Fibroblast of skin of scalp (primary cell): ENCODE data around the gene MIA. TPM values are rescaled to one million over a fixed set of nuclear protein-coding genes. Genes with fewer than 3 reads are reported as not detected.
"Not testable (repeated sequence)": the region's sequence is repeated elsewhere in the genome, so short reads cannot be mapped to it uniquely, and the experiment has no call there.

ENCODE experiments used
- DNase-seq: peaks from one replicate; pipeline ENCODE4 v3.0.0-alpha.2; 2013
- polyA plus RNA-seq, 2 experiments: library from polyadenylated mRNA; unstranded; fragments of 120-200 nt; gene quantifications; one replicate each; pipeline ENCODE4 v1.2.1, GENCODE V29; 2013; ENCODE audit not compliant: insufficient read length in 2 of 2

The MIA gene
- not detected for polyA plus RNA-seq (2013, experiment 1 of 2; ENCODE audit: insufficient read length)
- not detected for polyA plus RNA-seq (2013, experiment 2 of 2; ENCODE audit: insufficient read length)

DNA sequence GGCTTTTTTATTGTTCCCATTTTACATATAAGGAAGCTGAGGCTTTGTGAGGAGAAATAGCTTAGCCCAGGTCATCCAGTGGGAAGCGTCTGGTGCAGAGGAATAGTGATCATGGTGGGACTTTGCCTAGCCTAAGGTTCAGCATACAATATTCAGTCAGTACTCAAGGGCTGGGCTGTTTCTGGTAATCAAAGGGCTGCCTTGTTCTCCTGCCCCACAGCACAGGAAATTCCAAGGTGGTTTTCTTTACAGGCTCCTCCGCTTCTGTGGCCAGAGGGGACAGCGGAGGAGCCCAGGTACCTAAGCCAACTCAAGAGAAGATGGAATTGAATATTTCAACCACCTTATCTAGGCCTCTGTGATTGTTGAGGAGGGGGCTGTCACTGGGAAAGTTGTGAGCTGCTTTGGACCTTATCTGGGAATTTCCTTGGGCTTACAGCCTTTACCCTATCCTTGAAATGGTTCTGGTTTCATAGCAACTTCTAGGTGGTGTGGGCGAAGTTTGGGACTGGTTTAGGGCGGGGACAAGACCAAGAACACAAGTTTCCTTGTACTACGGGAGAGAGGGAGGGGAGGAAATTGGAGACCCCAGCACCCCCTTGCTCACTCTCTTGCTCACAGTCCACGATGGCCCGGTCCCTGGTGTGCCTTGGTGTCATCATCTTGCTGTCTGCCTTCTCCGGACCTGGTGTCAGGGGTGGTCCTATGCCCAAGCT lies at the start of gene MIA:
TSS of gene MIA (plus strand) at position 606 of the 716 bp plus-strand sequence. CDS start at position 628, 22 bp downstream.
- no peak for DNase-seq

DNA sequence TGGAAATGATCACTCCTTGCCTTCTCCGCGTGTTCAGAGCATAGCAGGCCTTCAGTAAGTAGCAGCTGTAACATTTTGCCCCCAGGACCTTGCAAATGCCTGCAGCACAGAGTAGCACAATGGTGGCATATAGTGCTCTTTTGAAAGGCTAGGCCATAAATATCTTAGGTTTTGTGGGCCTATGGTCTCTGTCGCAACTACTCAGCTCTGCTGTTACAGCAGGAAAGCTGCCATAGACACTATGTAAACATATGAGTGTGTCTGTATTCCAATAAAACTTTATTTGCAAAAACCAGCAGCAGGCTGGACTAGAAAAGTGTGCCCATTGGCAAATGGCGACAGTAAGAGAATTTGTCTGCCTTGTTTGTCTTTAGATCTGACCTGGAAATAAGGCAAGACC lies 49.0 kb upstream of the MIA start:
- DNase-seq, result no peak

DNA sequence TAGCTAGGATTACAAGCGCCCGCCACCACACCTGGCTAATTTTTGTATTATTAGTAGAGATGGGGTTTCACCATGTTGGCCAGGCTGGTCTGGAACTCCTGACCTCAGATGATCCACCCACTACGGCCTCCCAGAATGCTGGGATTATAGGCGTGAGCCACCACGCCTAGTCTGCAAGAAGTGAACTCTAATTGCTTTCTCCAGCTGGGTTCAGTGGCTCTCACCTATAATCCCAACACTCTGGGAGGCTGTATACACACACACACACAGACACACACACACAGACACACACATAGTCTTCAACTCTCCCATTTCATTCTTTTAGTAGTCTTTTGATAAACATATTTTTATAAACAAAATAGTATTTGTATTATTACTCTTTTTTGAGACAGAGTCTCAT lies 45.3 kb upstream of the MIA start:
- not testable (repeated sequence) for DNase-seq

DNA sequence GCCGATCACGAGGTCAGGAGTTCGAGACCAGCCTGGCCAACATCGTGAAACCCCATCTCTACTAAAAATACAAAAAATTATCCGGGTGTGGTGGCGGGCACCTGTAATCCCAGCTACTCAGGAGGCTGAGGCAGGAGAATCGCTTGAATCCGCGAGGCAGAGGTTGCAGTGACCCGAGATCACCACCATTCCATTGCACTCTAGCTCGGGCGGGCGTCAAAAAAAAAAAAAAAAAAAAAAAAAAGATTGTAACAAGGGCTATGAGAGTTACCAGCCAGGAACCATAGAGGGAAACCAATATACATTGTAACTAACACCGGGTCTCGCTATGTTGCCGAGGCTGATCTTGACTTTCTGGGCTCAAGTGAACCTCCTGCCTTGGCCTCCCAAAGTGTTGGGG lies 43.0 kb upstream of the MIA start:
- not testable (repeated sequence) for DNase-seq

DNA sequence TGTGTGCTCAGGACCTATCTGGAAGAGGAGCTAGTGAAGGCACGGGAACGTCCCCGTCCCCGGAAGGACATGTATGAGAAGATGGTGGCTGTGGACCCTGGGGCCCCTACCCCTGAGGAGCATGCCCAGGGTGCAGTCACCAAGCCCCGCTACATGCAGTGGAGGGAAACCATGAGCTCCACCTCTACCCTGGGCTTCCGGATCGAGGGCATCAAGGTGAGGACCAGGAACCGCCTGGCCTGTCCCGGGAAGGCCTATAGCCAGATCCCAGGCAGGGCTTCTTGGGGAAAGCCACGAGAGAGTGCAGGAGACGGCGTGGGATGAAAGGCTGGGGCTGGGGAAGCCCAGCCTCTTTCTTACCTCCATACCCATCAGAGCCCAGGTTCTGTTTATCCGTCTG lies 42.2 kb upstream of the MIA start:
- DNase-seq, result no peak

DNA sequence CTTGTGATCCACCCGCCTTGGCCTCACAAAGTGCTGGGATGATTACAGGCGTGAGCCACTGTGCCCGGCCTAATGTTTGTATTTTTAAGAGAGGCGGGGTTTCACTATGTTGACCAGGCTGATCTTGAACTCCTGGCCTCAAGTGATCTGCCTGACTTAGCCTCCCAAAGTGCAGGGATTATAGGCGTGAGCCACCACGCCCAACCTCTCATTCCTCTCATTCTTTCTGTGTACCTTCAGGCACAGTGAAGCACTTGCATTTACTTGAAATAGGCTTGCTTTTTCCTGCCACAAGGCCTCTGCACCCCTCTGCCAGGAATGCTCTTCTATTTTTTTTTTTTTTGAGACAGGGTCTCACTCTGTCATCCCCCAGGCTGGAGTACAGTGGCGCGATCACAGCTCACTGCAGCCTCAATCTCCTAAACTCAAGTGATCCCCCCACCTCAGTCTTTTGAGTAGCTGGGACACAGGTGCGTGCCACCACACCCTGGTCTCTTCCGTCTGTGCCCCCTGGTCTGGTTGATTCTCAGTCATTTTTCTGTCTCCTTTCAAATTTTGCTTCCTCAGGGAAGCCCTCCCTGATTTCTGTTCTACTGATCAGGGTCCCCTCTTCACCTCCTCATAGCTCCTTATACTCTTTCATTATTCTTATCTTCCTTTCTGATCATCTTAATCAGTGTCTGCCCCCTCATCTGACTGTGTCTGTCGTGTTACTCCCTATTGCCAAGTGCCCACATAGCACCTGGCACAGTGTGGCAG lies 40.1 kb upstream of the MIA start:
- no peak for DNase-seq

DNA sequence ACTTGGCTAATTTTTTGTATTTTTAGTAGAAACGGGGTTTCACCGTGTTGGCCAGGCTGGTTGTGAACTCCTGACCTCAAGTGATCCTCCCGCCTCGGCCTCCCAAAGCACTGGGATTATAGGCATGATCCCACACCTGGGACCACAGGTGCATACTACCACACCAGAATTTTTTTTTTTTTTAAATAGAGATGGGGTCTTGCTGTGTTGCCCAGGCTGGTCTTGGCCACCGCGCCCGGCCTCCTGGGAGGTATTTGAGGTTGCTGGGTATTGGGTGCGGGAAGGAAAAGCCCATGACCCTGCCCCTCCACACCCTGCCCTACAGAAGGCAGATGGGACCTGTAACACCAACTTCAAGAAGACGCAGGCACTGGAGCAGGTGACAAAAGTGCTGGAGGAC lies 38.7 kb upstream of the MIA start:
- no peak for DNase-seq

DNA sequence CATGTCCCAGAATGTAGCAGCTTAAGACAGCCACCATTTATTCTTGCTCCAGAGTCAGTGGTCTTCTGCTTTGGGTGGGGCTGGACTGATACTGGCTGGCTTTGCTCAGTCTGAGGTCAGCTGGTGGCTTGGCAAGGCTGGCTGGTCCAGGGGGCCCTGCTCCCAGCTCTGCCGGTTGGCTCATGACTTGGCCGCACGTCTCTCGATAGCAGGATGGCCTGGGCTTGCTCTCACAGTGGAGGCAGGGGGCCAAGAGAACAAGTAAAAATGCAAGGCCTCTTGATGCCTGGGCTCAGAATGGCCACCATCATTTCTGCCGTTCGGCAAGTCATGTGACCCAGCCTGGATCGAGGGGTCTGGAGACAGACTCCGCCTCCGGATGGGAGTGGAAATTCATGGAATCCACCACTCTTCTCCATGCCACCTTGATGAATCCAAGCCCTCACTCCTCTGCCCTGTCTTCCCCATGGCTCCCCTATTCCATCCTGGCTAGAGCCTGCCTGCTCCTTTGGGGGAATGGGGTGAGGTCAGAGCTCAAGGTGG lies 38.1 kb upstream of the MIA start:
- DNase-seq, result no peak

DNA sequence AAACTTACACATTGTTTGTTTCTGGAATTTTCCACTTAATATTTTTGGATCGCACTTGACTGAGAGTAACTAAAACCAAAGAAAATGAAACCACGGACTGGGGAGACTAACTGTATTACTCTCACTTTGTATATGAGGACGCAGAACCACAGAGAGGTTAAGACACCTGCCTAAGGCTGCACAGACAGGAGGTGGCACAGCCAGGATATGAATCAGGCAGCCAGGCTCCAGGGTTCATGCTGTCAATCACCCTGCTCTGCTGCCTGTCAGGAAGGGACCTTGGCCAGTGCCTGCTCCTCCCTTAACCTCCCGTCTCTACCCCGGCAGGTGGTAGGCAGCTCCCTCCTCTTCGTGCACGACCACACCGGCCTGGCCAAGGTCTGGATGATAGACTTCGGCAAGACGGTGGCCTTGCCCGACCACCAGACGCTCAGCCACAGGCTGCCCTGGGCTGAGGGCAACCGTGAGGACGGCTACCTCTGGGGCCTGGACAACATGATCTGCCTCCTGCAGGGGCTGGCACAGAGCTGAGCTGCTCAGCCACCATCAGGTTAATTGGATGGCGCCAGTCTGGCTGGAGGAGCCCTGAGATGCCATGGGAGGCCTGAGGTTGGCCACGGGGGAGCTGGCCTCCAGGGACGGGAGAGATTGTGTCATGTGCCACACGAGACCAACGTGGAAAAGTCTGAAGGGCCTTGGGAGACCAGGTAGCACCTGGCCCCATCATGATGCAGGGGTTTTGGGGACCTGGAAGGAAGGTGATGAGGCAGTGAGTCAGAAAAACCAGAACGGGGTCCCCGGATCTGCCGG lies 36.1 kb upstream of the MIA start:
- no peak for DNase-seq

DNA sequence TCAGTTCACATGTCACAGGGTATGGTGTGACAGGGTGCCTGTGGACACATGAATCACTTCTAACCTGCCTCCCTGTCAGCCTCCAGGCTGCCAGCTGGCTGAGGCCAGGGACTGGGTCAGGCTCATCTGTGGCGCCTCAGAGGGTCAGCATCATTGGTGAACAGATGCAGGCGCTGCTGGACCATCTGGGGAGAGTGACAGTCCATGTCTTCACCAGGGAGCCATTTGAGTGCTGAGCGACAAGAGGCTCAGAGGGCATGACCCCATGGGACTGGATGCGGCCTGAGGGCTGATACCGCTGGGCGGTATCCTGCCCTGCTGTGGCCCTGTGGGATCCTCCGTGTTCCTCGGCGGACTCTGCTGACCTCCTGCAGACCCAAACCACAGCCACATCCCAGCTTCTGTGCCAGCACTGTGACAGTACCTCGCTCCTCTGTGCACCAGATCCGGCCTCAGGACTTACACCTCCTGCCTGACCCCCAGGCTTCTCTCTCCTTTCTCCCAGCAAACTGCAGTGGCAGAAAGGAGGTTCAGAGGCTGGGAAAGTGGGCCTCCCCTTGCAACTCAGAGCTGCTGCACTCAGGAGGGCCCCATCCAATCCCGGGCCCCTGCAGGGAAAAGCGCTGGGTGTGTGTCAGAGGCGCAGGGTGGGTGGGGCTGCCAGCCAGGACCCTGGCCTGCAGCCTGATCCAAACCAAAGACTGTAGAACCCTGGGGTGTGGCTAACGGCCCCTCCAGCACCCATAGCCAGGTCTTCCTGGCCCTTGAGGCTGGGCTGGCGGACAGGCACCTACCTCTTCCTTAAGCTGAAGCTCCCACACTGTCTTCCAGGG lies 35.2 kb upstream of the MIA start:
- no peak for DNase-seq

DNA sequence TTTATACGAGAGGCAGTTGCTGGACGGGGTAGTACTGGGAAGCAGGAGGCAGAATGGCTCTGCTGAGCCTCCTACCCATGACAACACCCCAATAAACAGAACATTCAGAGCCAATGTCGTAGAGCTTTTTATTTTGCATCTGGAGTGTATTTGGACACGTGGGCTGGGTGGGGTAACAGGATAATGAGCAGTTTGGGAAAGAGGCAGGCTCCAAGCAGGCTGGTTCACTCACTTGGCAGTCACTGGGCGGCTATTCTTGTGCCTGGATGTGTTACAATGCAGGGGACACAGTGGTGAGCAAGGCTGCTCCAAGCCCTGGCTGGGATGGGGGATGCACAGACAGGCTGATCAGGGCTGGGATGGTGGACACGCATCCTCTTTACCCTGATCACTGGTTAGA lies 34.6 kb upstream of the MIA start:
- DNase-seq, result no peak

DNA sequence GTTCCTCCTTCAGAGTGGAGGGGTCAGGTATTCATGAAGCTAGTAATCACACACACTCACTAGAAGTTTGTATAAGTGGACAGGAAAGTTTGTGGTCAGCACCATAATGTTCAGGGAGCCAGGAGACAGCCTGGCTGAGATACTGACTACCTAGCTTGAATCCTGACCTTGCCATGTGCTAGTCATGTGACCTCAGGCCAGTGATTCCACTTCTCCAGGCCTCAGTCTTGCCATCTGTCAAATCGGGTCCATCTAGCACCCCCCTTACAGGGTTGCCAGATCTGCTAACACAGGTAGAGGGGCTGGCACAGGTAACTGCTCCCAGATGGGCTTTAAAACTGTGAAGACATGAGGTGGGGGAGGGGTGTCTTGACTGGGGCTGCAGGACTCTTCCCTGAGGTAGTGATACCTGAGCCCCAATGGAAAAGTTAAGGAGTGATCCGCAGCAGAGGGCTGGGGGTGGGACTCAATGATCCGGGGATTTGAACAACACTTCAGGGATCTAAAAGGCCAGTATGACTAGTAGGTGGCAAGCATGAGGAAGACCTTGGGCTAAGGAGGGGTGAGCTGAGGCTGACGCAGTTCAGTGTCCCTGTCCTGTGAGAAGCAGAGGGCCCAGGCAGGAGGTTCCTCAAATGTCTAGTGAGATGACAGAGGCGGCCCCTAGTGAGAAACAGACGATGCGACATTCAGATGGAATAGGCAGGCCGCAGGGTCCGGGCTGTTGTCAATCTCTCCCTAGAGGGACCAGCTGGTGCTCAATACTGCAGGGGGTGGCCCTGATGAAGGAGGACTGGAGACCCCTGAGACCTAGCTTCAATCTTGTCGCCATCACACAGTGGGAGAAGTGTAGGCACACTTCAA lies 33.6 kb upstream of the MIA start:
- no peak for DNase-seq

DNA sequence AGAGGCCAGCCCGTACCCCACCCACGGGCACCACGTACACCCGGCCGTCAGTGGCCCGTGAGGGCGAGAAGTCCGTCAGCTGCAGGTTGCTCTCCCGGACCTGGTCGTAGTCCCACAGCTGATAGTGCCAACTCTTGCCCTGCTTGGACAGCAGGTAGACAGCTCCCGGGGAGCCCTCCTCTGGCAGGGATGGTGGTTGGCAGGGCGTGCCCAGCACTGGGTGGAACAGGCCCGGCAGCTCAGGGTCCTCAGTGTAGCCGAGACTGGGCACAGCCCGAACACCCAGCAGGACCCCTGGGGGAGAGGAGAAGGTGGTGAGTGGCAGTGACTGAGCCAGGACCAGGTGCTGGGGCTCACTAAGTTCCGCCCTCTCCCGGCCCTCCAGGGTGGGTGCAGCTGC lies 32.8 kb upstream of the MIA start:
- no peak for DNase-seq

DNA sequence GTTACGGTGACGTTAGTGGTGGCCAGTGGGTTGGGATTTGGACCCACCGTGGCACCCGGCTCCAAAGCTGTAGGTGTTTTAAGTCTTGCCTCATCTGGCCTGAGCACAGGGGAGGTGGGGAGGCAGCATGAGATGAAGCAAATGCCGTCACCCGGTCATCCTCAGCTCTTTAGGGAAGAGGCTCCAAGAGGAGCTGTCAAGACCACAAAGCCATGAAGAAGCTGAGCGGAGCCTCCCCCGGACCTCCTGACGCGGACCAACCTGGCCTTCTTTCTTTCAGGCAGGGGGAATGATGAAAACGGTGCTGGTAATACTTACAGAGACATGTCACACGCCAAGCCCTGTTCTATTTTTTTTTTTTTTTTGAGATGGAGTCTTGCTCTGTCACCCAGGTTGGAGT lies 32.4 kb upstream of the MIA start:
- DNase-seq, result no peak

DNA sequence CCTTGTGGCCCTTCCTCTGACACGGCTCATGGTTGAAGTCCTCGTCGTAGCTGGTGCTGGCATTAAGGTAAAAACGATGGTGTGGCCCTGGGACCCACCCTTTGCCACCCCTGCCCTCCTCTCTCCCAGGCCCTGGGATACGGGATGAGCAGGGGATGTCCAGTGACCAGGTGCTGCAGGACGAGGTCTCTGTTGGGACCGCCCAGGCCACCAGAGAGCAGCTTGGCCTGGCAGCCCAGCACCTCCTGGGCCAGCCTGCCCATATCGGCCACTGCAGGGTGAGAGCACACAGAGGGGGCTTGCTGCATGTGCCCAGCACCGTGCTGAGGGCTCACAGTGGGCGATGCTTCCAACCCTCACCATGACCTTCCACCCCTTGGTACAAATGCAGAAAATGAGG lies 31.4 kb upstream of the MIA start:
- no peak for DNase-seq

DNA sequence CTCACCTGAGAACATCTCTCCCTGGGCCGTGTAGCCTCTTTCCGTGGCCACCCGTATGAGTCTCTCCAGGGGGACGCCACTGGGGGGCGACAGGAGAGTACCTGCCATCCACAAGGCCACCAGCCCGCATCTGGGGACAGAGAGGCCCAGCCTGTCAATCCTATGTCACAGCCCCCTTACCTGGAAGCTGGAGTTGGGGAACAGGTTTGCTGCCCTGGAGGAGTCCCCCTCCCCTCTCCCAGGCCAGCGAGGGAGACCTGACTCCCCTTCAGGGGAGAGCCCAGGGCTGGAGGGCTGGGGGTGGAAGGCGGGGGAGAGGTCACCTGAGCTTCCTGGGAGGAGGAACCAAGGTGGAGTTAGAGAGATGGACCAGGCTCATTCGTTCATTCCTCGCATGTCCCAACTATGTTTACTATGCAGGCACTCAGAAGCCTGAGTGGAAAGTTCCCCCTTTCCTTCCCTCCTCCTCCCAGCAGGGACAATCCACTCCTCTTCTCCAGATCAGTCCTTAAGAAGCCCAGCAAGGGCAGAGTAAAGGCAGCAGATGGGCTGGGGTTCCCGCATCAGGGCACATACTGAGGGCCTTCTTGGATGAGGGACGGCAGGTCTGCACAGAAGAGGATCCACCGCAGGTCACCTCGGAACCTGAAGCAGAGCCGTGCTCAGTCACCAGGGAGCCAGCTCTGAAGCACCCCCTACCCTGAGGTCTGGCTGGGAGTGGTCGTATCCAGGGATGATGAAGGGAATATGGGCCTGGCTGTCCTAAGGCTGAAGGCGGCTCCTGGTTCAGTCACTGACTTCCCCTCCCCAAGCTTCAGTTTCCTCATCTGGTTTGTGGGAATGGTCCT lies 30.5 kb upstream of the MIA start:
- peak; percentile 20 for DNase-seq

DNA sequence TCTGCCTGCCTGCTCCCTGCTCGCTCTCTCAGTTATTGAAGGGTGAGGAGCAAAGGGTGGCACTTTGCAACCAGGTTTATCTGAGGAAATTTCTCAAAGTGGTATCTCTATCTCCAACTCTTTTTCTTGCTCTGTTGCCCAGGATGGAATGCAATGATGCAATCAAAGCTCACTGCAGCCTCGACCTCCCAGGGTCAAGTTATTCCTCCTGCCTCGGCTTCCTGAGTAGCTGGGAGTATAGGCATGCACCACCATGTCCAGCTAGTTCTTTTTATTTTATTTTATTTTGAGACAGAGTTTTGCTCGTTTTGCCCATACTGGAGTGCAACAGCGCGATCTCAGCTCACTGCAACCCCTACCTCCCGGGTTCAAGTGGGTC lies 29.9 kb upstream of the MIA start:
- DNase-seq, result peak; percentile 73

DNA sequence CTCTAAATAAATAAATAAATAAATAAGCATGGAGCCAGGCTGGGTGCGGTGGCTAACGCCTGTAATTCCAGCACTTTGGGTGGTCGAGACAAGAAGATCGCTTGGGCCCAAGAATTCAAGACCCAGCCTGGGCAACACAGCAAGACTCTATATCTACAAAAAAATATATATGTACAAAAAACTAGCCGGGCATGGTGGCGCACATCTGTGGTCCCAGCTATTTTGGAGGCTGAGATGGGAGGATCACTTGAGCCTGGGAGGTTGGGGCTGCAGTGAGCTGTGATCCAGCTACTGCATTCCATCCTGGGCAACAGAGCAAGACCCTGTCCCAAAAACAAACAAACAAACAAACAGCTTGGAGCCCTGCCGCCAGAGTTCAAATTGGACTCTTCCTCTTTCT lies 27.8 kb upstream of the MIA start:
- no peak for DNase-seq

DNA sequence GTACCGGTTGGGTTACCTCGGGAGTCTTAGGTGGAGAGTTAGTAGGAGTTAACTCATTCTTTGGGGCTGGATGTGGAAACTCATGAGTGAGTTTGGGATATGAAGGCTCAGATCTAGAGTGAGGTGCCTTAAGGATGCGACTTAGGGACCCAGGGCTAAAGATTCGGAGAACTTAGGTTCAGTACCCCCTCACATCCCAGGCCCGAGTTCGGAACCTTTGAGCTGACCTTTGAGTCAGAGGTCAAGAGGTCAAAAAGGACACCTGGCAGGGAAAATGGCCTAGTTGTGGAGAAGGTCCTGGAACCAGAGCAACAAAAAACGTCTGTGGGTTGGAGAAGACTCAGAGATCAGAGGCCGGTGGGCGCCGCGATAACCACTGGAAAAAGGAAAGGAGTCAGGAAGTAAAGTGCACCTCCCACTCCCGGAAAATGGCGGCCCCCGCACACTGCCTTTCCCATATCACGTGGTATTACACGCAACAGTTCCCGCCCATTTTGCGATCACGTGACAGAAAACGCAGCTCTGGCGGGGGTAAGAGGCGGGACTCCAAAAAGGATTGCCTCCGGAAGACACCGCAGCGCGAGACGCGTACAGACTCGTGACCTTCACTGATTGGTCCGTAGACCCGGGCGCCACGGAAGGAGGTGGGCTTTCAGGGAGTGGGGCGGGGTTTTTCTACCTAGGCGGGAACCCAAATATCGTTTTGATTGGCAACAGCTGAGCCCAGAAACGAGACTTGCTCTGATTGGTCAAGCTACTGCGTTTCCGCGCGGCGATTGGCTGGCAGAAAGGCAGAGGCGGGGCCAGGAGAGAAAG lies 25.1 kb upstream of the MIA start, which contains the start of gene ACTMAP:
TSS of gene ACTMAP (minus strand) at position 420 of the 816 bp plus-strand sequence. CDS start 674 bp downstream, outside the sequence.
- peak; percentile 100 for DNase-seq
